A549 (cell line): ENCODE data around the gene GRM5.

Experiments used
- CHD4 ChIP-seq: fragments of 200-600 bp; sonication (generic); IDR thresholded peaks from 2 replicates; pipeline ENCODE4 v1.6.1; 2016; ENCODE audit warnings: antibody characterized with exemption, mild to moderate bottlenecking, borderline replicate concordance
- ESRRA ChIP-seq: fragments of 150-350 bp; IDR thresholded peaks from 2 replicates; pipeline ENCODE4 v1.6.1; 2014; ENCODE audit warnings: mild to moderate bottlenecking, low read length, borderline replicate concordance
- KDM1A ChIP-seq: fragments of 200-600 bp; sonication (generic); IDR thresholded peaks from 2 replicates; pipeline ENCODE4 v1.6.1; 2016; ENCODE audit warnings: low read depth, mild to moderate bottlenecking
- TF ChIP-seq, protein P1 (sequence below): fragments of >200 bp; sonication (Bioruptor Twin); formaldehyde crosslinking; IDR thresholded peaks from 3 replicates; pipeline ENCODE4 v1.5.1; 2016

DNA sequence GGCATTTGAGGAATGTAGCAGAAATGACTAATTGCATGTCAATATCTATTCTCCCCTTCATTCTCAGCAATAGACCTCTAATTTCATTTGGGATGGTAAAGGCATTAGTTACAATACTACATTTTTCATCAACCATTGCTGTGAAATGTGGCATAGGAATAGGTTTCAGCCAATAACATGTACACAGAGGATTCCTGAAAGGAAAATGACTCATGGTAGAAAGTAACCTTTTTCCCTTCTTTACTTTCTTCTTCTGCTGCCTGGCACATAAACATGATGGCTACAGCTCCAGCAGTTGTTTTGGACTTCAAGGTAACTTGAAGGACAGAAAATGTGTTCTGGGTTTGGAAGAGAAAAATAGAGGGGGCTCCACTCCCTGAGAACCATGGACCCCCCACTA is 496.4 kb downstream of the GRM5 start:
- no peak for TF ChIP-seq CHD4
- TF ChIP-seq, protein P1, sequence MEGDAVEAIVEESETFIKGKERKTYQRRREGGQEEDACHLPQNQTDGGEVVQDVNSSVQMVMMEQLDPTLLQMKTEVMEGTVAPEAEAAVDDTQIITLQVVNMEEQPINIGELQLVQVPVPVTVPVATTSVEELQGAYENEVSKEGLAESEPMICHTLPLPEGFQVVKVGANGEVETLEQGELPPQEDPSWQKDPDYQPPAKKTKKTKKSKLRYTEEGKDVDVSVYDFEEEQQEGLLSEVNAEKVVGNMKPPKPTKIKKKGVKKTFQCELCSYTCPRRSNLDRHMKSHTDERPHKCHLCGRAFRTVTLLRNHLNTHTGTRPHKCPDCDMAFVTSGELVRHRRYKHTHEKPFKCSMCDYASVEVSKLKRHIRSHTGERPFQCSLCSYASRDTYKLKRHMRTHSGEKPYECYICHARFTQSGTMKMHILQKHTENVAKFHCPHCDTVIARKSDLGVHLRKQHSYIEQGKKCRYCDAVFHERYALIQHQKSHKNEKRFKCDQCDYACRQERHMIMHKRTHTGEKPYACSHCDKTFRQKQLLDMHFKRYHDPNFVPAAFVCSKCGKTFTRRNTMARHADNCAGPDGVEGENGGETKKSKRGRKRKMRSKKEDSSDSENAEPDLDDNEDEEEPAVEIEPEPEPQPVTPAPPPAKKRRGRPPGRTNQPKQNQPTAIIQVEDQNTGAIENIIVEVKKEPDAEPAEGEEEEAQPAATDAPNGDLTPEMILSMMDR, result no peak
- TF ChIP-seq KDM1A, result no peak
- TF ChIP-seq ESRRA, result no peak
